ENCODE results near the gene SLC29A3. TPM values are rescaled to one million over a fixed set of nuclear protein-coding genes. Genes with fewer than 3 reads are reported as not detected.
A peak's percentile ranks its signal among the peaks of the same experiment; 100 is the strongest.

The SLC29A3 gene
- polyA plus RNA-seq, 3 donors: 9.7 to 28.4 (median 16.6) TPM

- H3K27ac Mint-ChIP-seq: no peak overlapping the region
- Histone ChIP-seq H3K9ac (ENCODE audit: insufficient read depth, low read length, poor library complexity, severe bottlenecking) (no peak overlapping the region), H3K4me3 (replicated peaks in 1 of 3; ENCODE audit: low read depth in 2 of 3, low read length in 3 of 3) (no peak overlapping the region), H4K20me1 (ENCODE audit: insufficient read depth, low read length) (no peaks in the 10 kb centered on the region), H3K4me1 (ENCODE audit: control insufficient read depth in 1 of 2, insufficient read depth in 2 of 2, low read length in 2 of 2) (no peaks in the 10 kb centered on the region), H3K36me3 (replicated peaks in 1 of 2; ENCODE audit: control insufficient read depth in 1 of 2, insufficient read depth in 2 of 2, low read length in 2 of 2) (no peaks in the 10 kb centered on the region), H3K79me2 (ENCODE audit: insufficient read depth, low read length) (no peaks in the 10 kb centered on the region), H3K4me2 (replicated peaks; ENCODE audit: extremely low read depth, low read length, poor library complexity, severe bottlenecking) (no peak overlapping the region), H3K27me3 (ENCODE audit: control insufficient read depth in 2 of 2, insufficient read depth in 2 of 2, low read length in 2 of 2) (peaks cover under 1 to 14% of the 10 kb centered on the region in 2 donors), H2AFZ (ENCODE audit: insufficient read depth, low read depth, low read length, poor library complexity, severe bottlenecking) (peak overlapping the region; percentile 13), H3K9me3 (replicated peaks in 1 of 2; ENCODE audit: control insufficient read depth in 1 of 2, insufficient read depth in 1 of 2, low read length in 2 of 2) (no peaks in the 10 kb centered on the region), H3K27ac (ENCODE audit: low read depth in 1 of 2, low read length in 2 of 2) (no peak overlapping the region)
- no peak for TF ChIP-seq CTCF (IDR thresholded peaks at IDR 0.05)
- peak overlapping the region in 1 of 2 donors; percentile 27 for H3K4me3 Mint-ChIP-seq
- H3K4me1 Mint-ChIP-seq: peaks cover 5% of the 10 kb centered on the region
- intact Hi-C loops (cut with micrococcal nuclease): loop anchor here in 1 of 2 donors (5.0 kb wide), 1 partner anchor 317 kb away; no protein-coding TSS in a partner anchor
- DNase-seq: no peak
- 3% methylated on average over 10 of the region's 10 CpGs for WGBS (ENCODE audit: insufficient coverage)
- H3K27me3 Mint-ChIP-seq (ENCODE audit: low read depth in 3 of 3): peaks cover 19 to 24% (median 23%) of the 10 kb centered on the region in 3 donors
- no peaks in the 10 kb centered on the region for H3K9me3 Mint-ChIP-seq
- H3K36me3 Mint-ChIP-seq: peaks cover 2 to 3% of the 10 kb centered on the region in 2 donors
These were observed 71.4 kb downstream of the SLC29A3 start for GRCh38 chr10:71390461-71390835.

GRCh38 chr10:71390921-71391690 is 72.0 kb downstream of the SLC29A3 start:
- H3K9me3 Mint-ChIP-seq: peaks cover 0 to 5% (median 0%) of the 10 kb centered on the region in 7 donors
- peaks cover 2 to 10% of the 10 kb centered on the region in 2 donors for H3K36me3 Mint-ChIP-seq
- no peak for DNase-seq
- no peaks in the 10 kb centered on the region for H3K79me2 ChIP-seq (ENCODE audit: insufficient read depth, low read length)
- H3K27ac ChIP-seq (ENCODE audit: low read depth in 1 of 2, low read length in 2 of 2): no peak overlapping the region
- H3K9me3 ChIP-seq (replicated peaks in 1 of 2; ENCODE audit: control insufficient read depth in 1 of 2, insufficient read depth in 1 of 2, low read length in 2 of 2): no peaks in the 10 kb centered on the region
- H3K27me3 ChIP-seq (ENCODE audit: control insufficient read depth in 2 of 2, insufficient read depth in 2 of 2, low read length in 2 of 2): peaks cover 7 to 20% of the 10 kb centered on the region in 2 donors
- H3K36me3 ChIP-seq (replicated peaks in 1 of 2; ENCODE audit: control insufficient read depth in 1 of 2, insufficient read depth in 2 of 2, low read length in 2 of 2): no peaks in the 10 kb centered on the region
- peak overlapping the region in 1 of 2 donors; percentile 14 for H3K4me3 Mint-ChIP-seq
- WGBS (ENCODE audit: insufficient coverage): 89% methylated on average over 3 of the region's 3 CpGs
- no peak for TF ChIP-seq CTCF (IDR thresholded peaks at IDR 0.05)
- no peak overlapping the region for H3K4me3 ChIP-seq (replicated peaks in 1 of 3; ENCODE audit: low read depth in 2 of 3, low read length in 3 of 3)
- peaks cover 7% of the 10 kb centered on the region for H3K4me1 Mint-ChIP-seq
- intact Hi-C loops (cut with micrococcal nuclease): loop anchor here in 1 of 2 donors (5.0 kb wide), 1 partner anchor 316 kb away; no protein-coding TSS in a partner anchor
- H3K27ac Mint-ChIP-seq: peak overlapping the region in 1 of 7 donors; percentile 31
- H3K9ac ChIP-seq (ENCODE audit: insufficient read depth, low read length, poor library complexity, severe bottlenecking): no peak overlapping the region
- no peak overlapping the region for H2AFZ ChIP-seq (ENCODE audit: insufficient read depth, low read depth, low read length, poor library complexity, severe bottlenecking)
- H3K4me1 ChIP-seq (ENCODE audit: control insufficient read depth in 1 of 2, insufficient read depth in 2 of 2, low read length in 2 of 2): peaks cover 0 to 2% of the 10 kb centered on the region in 2 donors
- H3K27me3 Mint-ChIP-seq (ENCODE audit: low read depth in 3 of 3): peaks cover 26 to 31% (median 30%) of the 10 kb centered on the region in 3 donors
- no peak overlapping the region for H3K4me2 ChIP-seq (replicated peaks; ENCODE audit: extremely low read depth, low read length, poor library complexity, severe bottlenecking)
- no peaks in the 10 kb centered on the region for H4K20me1 ChIP-seq (ENCODE audit: insufficient read depth, low read length)

Data from CD14-positive monocyte (primary cell).